ENCODE data around the gene DBX2.

- TF ChIP-seq CTCF (conservative IDR thresholded peaks at IDR 0.05; ENCODE audit: low read depth, low read length) (no peak), EZH2 (IDR thresholded peaks at IDR 0.05; ENCODE audit: borderline replicate concordance, low read depth, low read length, poor library complexity, severe bottlenecking) (no peak)
These were observed 81.9 kb downstream of the DBX2 start for GRCh38 chr12:44968965-44969364.
